Thoracic aorta (tissue), 2 donors: ENCODE results near the gene MAP1LC3A. TPM values are rescaled to one million over a fixed set of nuclear protein-coding genes. Genes with fewer than 3 reads are reported as not detected.

Experiments used
- ATAC-seq: fragments of 150-250 bp; one replicate; pipeline ENCODE4 v1.8.0; 2017; ENCODE audit warnings: low read depth; ENCODE audit not compliant: insufficient number of reproducible peaks, low FRiP score
- DNase-seq: peaks from one replicate; pipeline ENCODE4 v3.0.0-alpha.2; 2020; ENCODE audit warnings: low spot score
- H3K27ac ChIP-seq, 2 donors: fragments of 200-600 bp; sonication (generic); 1 replicate in 1 of 2; 2 replicates in 1 of 2; pipeline ENCODE4 v1.5.1; 2016; ENCODE audit warnings: mild to moderate bottlenecking in 2 of 2, moderate library complexity in 2 of 2
- H3K27me3 ChIP-seq: fragments of 200-600 bp; sonication (generic); replicated peaks from 2 replicates; pipeline ENCODE4 v1.6.0; 2016; ENCODE audit warnings: mild to moderate bottlenecking; ENCODE audit not compliant: insufficient read depth
- H3K36me3 ChIP-seq: fragments of 200-600 bp; sonication (generic); one replicate; pipeline ENCODE4 v1.5.1; 2016
- H3K4me1 ChIP-seq, 2 donors: fragments of 200-600 bp; sonication (generic); 1 replicate in 1 of 2; 2 replicates in 1 of 2; pipeline versions ENCODE4 v1.5.1 to v1.6.0; 2016; ENCODE audit warnings: low read depth in 2 of 2, mild to moderate bottlenecking in 1 of 2; ENCODE audit not compliant: control insufficient read depth in 1 of 2
- H3K4me3 ChIP-seq: fragments of 200-600 bp; sonication (generic); 2 replicates; pipeline ENCODE4 v1.5.1; 2016; ENCODE audit warnings: mild to moderate bottlenecking
- H3K9me3 ChIP-seq: fragments of 200-600 bp; sonication (generic); 2 replicates; pipeline ENCODE4 v1.5.1; 2016
- total RNA-seq, 2 donors: library from RNA; depleted of rRNA; stranded (reverse); fragments of >200 nt; gene quantifications; one replicate each; pipeline versions ENCODE4 v1.1.0 to v1.2.3, GENCODE V29; 2016
- TF ChIP-seq, protein P1 (sequence below): fragments of 200-600 bp; sonication (generic); IDR thresholded peaks from one replicate; pipeline ENCODE4 v1.5.1; 2019; ENCODE audit warnings: antibody characterized with exemption

MAP1LC3A gene
- total RNA-seq, 2 donors from 2014 or later = 39.2 to 79.6 TPM

DNA sequence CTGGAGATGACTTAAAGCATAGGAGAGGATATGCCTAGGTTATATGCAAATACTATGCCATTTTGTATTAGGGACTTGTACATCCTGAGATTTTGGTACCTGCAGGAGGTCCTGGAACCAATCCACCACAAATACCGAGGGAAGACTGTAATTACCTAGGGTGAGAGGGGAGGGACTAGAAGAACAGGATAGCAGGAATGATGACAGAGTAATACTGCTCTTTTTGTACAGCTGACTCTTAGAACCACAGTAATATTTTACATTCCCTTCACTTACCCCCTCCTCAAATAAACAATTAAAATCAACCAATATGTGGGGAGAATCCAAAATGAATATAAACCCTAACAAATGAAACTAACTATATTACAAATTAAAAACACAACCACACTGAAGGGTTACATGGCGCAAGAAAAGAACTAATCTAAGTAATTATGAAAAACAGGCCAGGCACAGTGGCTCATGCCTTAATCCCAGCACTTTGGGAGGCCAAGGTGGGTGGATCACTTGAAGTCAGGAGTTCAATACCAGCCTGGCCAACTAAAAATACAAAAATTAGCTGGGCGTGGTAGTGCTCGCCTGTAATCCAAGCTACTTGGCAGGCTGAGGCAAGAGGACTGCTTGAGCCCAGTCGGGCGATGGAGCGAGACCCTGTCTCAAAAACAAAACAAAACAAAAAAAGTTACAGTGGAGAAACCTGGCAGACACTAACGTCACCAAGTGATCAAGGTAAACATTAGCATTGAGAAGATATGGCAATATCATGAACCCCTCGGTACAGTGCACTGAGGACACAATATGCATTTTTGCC lies 37.1 kb downstream of the MAP1LC3A start:
- H3K4me1 ChIP-seq = peaks cover 5 to 6% of the 10 kb centered on the region in 2 donors

GRCh38 chr20:34600892-34601653 lies 42.6 kb downstream of the MAP1LC3A start:
- H3K27ac ChIP-seq = peak overlapping the region; percentile 66 to 83
- H3K4me3 ChIP-seq = peak overlapping the region; percentile 53
- peaks cover 13 to 30% of the 10 kb centered on the region in 2 donors for H3K4me1 ChIP-seq
- H3K9me3 ChIP-seq = no peaks in the 10 kb centered on the region
- H3K36me3 ChIP-seq = no peaks in the 10 kb centered on the region
- no peak for DNase-seq
- TF ChIP-seq, protein P1, sequence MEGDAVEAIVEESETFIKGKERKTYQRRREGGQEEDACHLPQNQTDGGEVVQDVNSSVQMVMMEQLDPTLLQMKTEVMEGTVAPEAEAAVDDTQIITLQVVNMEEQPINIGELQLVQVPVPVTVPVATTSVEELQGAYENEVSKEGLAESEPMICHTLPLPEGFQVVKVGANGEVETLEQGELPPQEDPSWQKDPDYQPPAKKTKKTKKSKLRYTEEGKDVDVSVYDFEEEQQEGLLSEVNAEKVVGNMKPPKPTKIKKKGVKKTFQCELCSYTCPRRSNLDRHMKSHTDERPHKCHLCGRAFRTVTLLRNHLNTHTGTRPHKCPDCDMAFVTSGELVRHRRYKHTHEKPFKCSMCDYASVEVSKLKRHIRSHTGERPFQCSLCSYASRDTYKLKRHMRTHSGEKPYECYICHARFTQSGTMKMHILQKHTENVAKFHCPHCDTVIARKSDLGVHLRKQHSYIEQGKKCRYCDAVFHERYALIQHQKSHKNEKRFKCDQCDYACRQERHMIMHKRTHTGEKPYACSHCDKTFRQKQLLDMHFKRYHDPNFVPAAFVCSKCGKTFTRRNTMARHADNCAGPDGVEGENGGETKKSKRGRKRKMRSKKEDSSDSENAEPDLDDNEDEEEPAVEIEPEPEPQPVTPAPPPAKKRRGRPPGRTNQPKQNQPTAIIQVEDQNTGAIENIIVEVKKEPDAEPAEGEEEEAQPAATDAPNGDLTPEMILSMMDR = no peak
- no peaks in the 10 kb centered on the region for H3K27me3 ChIP-seq
- peak; percentile 66 for ATAC-seq

More for the DNA sequence above, 37.1 kb downstream of the MAP1LC3A start:
- no peak for DNase-seq
- TF ChIP-seq, protein P1 = no peak
- Histone ChIP-seq H3K36me3 (no peaks in the 10 kb centered on the region), H3K9me3 (no peaks in the 10 kb centered on the region), H3K27me3 (no peaks in the 10 kb centered on the region), H3K4me3 (no peak overlapping the region), H3K27ac (no peak overlapping the region)
- ATAC-seq = no peak

DNA sequence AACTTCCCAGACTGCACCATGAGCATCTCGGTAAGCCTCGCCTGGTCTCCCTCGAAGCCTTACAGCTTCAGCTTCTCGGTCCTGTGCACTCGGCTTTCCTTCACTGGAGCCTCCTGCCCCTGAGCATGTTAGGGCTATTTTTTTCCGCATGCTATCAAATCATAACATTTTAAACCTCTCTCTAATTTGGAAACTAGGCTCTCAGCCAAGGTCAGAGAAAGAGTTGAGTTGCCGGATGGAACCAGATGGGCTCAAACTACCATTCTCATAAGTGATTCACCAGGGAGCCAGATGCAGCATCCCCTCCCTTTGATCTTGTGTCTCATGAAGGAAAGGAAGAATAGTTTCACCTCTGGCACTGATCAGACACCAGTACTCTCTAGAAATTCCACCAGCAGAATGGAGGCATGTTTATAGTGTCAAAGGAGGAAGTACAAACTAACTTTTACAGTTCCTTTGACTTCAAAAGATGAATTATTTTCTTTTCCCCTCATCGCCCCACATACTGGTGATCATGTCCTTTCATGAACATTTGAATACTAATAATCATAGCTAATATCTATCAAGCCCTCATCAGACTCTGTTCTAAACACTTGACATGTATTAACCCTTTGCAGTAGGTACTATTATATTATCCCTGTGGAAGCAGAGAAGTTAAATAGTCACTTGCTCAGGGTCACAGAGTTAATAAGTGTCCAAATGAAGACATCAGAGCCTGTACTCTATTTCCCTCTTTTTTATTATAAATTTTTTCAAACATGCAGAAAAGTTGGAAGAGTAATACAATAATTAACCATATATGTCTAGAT lies 46.7 kb downstream of the MAP1LC3A start:
- TF ChIP-seq, protein P1 = no peak
- no peak for DNase-seq
- Histone ChIP-seq H3K27ac (peak overlapping the region in 1 of 2 donors; percentile 27), H3K4me3 (no peak overlapping the region), H3K4me1 (peaks cover 11 to 28% of the 10 kb centered on the region in 2 donors), H3K27me3 (no peaks in the 10 kb centered on the region), H3K36me3 (no peaks in the 10 kb centered on the region), H3K9me3 (no peaks in the 10 kb centered on the region)
- ATAC-seq = peak; percentile 7

GRCh38 chr20:34607066-34607465 lies 48.5 kb downstream of the MAP1LC3A start:
- H3K9me3 ChIP-seq = no peaks in the 10 kb centered on the region
- no peak overlapping the region for H3K27ac ChIP-seq
- H3K27me3 ChIP-seq = no peaks in the 10 kb centered on the region
- H3K36me3 ChIP-seq = no peaks in the 10 kb centered on the region
- ATAC-seq (no peak), DNase-seq (no peak)
- TF ChIP-seq, protein P1 = no peak
- H3K4me3 ChIP-seq = no peak overlapping the region
- H3K4me1 ChIP-seq = peaks cover 0 to 11% of the 10 kb centered on the region in 2 donors

Other genes with a start within 250 kb of the MAP1LC3A start
- gene ITCH, start 195.4 kb upstream of the MAP1LC3A start, total RNA-seq = 10 to 100 TPM; 46.2 to 70.6 TPM
- gene DYNLRB1, start 42.3 kb upstream of the MAP1LC3A start, total RNA-seq = 100 to 1,000 TPM; 115 to 138 TPM
- 10 to 100 TPM; 10.2 to 10.4 TPM for gene PIGU, start 118.4 kb downstream of the MAP1LC3A start, total RNA-seq
- 10 to 100 TPM; 14.4 to 27.7 TPM for gene TP53INP2, start 145.6 kb downstream of the MAP1LC3A start, total RNA-seq